ENCODE results near the gene DENND2C. TPM values are rescaled to one million over a fixed set of nuclear protein-coding genes. Genes with fewer than 3 reads are reported as not detected.

The DENND2C gene
- total RNA-seq, 1 donor from 2014 or later, result 0.81 TPM

GRCh38 chr1:114712977-114713376 is 43.1 kb upstream of the DENND2C start:
- no peak overlapping the region for H3K4me3 ChIP-seq (ENCODE audit: low read depth, low read length)
- TF ChIP-seq, protein P1, sequence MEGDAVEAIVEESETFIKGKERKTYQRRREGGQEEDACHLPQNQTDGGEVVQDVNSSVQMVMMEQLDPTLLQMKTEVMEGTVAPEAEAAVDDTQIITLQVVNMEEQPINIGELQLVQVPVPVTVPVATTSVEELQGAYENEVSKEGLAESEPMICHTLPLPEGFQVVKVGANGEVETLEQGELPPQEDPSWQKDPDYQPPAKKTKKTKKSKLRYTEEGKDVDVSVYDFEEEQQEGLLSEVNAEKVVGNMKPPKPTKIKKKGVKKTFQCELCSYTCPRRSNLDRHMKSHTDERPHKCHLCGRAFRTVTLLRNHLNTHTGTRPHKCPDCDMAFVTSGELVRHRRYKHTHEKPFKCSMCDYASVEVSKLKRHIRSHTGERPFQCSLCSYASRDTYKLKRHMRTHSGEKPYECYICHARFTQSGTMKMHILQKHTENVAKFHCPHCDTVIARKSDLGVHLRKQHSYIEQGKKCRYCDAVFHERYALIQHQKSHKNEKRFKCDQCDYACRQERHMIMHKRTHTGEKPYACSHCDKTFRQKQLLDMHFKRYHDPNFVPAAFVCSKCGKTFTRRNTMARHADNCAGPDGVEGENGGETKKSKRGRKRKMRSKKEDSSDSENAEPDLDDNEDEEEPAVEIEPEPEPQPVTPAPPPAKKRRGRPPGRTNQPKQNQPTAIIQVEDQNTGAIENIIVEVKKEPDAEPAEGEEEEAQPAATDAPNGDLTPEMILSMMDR (conservative IDR thresholded peaks at IDR 0.05; ENCODE audit: low read depth, low read length), result no peak
- no peak for DNase-seq (ENCODE audit: low read depth)

DNA sequence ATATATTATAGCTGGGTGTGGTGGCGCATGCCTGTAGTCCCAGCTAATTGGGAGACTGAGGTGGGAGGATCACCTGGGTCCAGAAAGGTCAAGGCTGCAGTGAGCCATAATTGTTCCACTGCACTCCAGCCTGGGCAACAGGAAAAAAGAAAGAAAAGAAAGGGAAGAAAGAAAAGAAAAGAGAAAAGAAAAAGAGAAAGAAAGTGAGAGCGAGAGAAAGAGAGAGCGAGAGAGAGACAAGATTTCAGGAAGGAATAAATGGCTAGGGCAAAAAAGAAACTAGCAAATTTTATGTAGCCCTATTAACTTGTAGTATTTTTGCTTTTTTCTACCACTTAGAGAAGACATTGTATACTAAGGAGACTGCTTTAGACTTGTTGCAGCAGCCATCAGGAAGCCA is 40.5 kb upstream of the DENND2C start:
- DNase-seq (ENCODE audit: low read depth), result no peak
- TF ChIP-seq, protein P1 (conservative IDR thresholded peaks at IDR 0.05; ENCODE audit: low read depth, low read length), result no peak
- H3K4me3 ChIP-seq (ENCODE audit: low read depth, low read length), result no peak overlapping the region

- H3K4me3 ChIP-seq (ENCODE audit: low read depth, low read length), result no peak overlapping the region
- TF ChIP-seq, protein P1 (conservative IDR thresholded peaks at IDR 0.05; ENCODE audit: low read depth, low read length), result no peak
- no peak for DNase-seq (ENCODE audit: low read depth)
Measured at GRCh38 chr1:114707604-114708003, 37.8 kb upstream of the DENND2C start.

DNA sequence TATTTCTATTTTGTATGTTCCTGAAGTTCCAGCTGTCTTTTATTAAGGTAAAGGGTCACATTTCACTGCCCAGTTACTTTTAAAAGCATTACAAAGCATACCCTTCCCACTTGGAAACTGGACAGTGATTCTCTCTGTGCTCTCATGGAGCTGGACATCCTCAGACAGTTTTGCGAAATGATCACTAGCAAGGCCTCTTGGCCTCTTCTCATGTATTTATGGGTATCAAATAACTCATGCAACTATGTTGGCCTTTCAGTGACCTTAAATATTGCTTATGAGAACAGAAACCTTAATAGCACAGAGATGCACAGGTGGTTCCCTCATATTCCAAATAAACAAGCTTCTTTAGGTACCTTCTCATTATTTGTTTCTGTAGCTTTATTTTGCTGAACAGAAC is 33.4 kb upstream of the DENND2C start:
- H3K4me3 ChIP-seq (ENCODE audit: low read depth, low read length), result no peak overlapping the region
- no peak for DNase-seq (ENCODE audit: low read depth)
- TF ChIP-seq, protein P1 (conservative IDR thresholded peaks at IDR 0.05; ENCODE audit: low read depth, low read length), result no peak

DNA sequence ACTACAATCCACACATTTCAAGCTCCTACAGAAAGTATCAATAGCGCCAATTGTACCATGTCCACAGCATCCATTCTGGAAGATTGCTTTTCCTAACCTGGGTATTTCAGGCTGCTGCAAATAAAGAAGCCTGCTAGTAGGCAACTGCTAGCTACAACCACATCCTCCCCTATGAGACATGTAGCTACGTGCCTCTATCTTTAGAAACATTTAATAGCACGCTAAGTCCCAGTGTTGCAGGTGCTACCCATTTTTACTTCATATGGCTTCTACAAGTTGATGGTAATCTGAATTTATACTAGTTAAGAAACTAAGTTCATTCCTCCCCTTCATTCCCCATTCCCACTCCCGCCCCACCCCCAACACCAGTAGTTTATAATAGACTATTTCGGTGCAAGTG is 32.9 kb upstream of the DENND2C start:
- no peak for DNase-seq (ENCODE audit: low read depth)
- H3K4me3 ChIP-seq (ENCODE audit: low read depth, low read length), result no peak overlapping the region
- TF ChIP-seq, protein P1 (conservative IDR thresholded peaks at IDR 0.05; ENCODE audit: low read depth, low read length), result no peak

GRCh38 chr1:114701931-114702330 is 32.1 kb upstream of the DENND2C start:
- TF ChIP-seq, protein P1 (conservative IDR thresholded peaks at IDR 0.05; ENCODE audit: low read depth, low read length), result no peak
- no peak for DNase-seq (ENCODE audit: low read depth)

GRCh38 chr1:114700036-114700600 is 30.3 kb upstream of the DENND2C start:
- no peak for DNase-seq (ENCODE audit: low read depth)
- H3K4me3 ChIP-seq (ENCODE audit: low read depth, low read length), result no peak overlapping the region

More at GRCh38 chr1:114701931-114702330, 32.1 kb upstream of the DENND2C start:
- no peak overlapping the region for H3K4me3 ChIP-seq (ENCODE audit: low read depth, low read length)

More at GRCh38 chr1:114700036-114700600, 30.3 kb upstream of the DENND2C start:
- TF ChIP-seq, protein P1 (conservative IDR thresholded peaks at IDR 0.05; ENCODE audit: low read depth, low read length), result no peak
